Astrocyte (in vitro differentiated cells and primary cell): ENCODE results near the gene FBXO34. TPM values are rescaled to one million over a fixed set of nuclear protein-coding genes. Genes with fewer than 3 reads are reported as not detected.

Source experiments
- DNase-seq: peaks from one replicate; pipeline ENCODE4 v3.0.0-alpha.2; 2010; ENCODE audit warnings: low read depth
- FAIRE-seq: peaks from 2 replicates; lab custom pipeline; 2011; peaks lifted over from hg19 to GRCh38; lab: Jason Lieb, UNC
- H2AFZ ChIP-seq: 2 replicates; pipeline ENCODE4 v1.6.0; 2012; ENCODE audit warnings: low read depth, low read length, inconsistent platforms
- H3K27ac ChIP-seq: 2 replicates; pipeline ENCODE4 v1.5.1; 2011; ENCODE audit warnings: low read depth, low read length, inconsistent platforms
- H3K27me3 ChIP-seq: 2 replicates; pipeline ENCODE4 v1.6.0; 2011; ENCODE audit warnings: low read length, inconsistent platforms; ENCODE audit not compliant: insufficient read depth
- H3K36me3 ChIP-seq: 2 replicates; pipeline ENCODE4 v1.5.1; 2011; ENCODE audit warnings: low read length, inconsistent platforms; ENCODE audit not compliant: insufficient read depth
- H3K4me1 ChIP-seq: 2 replicates; pipeline ENCODE4 v1.5.1; 2011; ENCODE audit warnings: low read length, inconsistent platforms; ENCODE audit not compliant: insufficient read depth
- H3K4me2 ChIP-seq: 2 replicates; pipeline ENCODE4 v1.6.0; 2012; ENCODE audit warnings: low read length, inconsistent platforms
- H3K4me3 ChIP-seq: 2 replicates; pipeline ENCODE4 v1.5.1; 2011; ENCODE audit warnings: low read depth, mild to moderate bottlenecking, low read length, inconsistent platforms; ENCODE audit not compliant: insufficient read depth
- H3K79me2 ChIP-seq: 2 replicates; pipeline ENCODE4 v1.6.0; 2012; ENCODE audit warnings: mild to moderate bottlenecking, low read length, inconsistent platforms; ENCODE audit not compliant: insufficient read depth
- H3K9ac ChIP-seq: 2 replicates; pipeline ENCODE4 v1.6.0; 2012; ENCODE audit warnings: mild to moderate bottlenecking, low read length, inconsistent platforms
- H3K9me3 ChIP-seq: 2 replicates; pipeline ENCODE4 v1.5.1; 2012; ENCODE audit warnings: low read depth, mild to moderate bottlenecking, low read length, inconsistent platforms; ENCODE audit not compliant: insufficient read depth
- H4K20me1 ChIP-seq: 2 replicates; pipeline ENCODE4 v1.6.0; 2012; ENCODE audit warnings: low read length, inconsistent platforms; ENCODE audit not compliant: insufficient read depth
- H3K27ac Mint-ChIP-seq: one replicate; pipeline ENCODE4 v1.8.0; 2021; ENCODE audit warnings: mild to moderate bottlenecking, mixed read lengths; ENCODE audit not compliant: unreplicated experiment
- H3K27me3 Mint-ChIP-seq: one replicate; pipeline ENCODE4 v1.8.0; 2021; ENCODE audit warnings: low read depth, mixed read lengths; ENCODE audit not compliant: unreplicated experiment
- H3K36me3 Mint-ChIP-seq: one replicate; pipeline ENCODE4 v1.8.0; 2021; ENCODE audit warnings: low read depth, mixed read lengths; ENCODE audit not compliant: unreplicated experiment
- H3K4me1 Mint-ChIP-seq: one replicate; pipeline ENCODE4 v1.8.0; 2021; ENCODE audit warnings: low read depth, mixed read lengths; ENCODE audit not compliant: unreplicated experiment
- H3K4me3 Mint-ChIP-seq: one replicate; pipeline ENCODE4 v1.8.0; 2021; ENCODE audit warnings: mild to moderate bottlenecking, moderate library complexity, mixed read lengths; ENCODE audit not compliant: unreplicated experiment
- H3K9me3 Mint-ChIP-seq: one replicate; pipeline ENCODE4 v1.8.0; 2021; ENCODE audit warnings: mild to moderate bottlenecking, mixed read lengths; ENCODE audit not compliant: unreplicated experiment
- EZH2 ChIP-seq: IDR thresholded peaks from 2 replicates; pipeline ENCODE4 v1.6.1; 2012; ENCODE audit warnings: mild to moderate bottlenecking, low read length, inconsistent platforms; ENCODE audit not compliant: insufficient read depth
- total RNA-seq: library from RNA; stranded (reverse); gene quantifications from 2 replicates; pipeline ENCODE4 v1.2.1, GENCODE V29; 2021
- TF ChIP-seq, protein P1 (sequence below): IDR thresholded peaks from 2 replicates; pipeline ENCODE4 v1.5.1; 2011; ENCODE audit warnings: low read depth, mild to moderate bottlenecking, inconsistent platforms, low read length, moderate library complexity; ENCODE audit not compliant: insufficient read depth

Gene FBXO34
- total RNA-seq, 1 donor from 2014 or later: 23.4 TPM

DNA sequence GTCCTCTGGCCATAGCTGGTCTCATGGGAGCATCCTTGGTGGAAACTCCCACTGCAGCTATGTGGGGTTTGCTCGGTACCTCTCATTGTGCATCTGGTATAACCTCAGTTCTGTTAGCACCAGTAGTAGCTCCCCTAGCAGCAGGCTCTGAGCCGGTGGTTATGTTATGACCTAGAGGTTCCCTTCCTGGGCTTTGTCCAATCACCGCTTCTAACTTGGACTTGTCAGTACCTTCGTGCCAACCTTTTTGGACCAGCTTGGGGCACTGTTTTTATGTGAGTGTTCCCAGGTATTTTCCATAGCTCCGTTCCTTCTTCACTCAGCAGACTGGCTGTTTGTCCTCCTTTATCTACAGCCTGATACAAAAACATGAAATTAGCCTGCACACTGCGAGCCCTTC lies 84.7 kb downstream of the FBXO34 start:
- H3K4me1 Mint-ChIP-seq: no peaks in the 10 kb centered on the region
- H3K4me3 Mint-ChIP-seq: no peak overlapping the region
- Histone ChIP-seq H3K4me3 (no peak overlapping the region), H3K36me3 (peaks cover 9% of the 10 kb centered on the region), H3K9me3 (no peaks in the 10 kb centered on the region), H2AFZ (no peak overlapping the region), H3K27me3 (no peaks in the 10 kb centered on the region), H3K4me2 (no peak overlapping the region), H3K4me1 (no peaks in the 10 kb centered on the region), H4K20me1 (peaks cover 23% of the 10 kb centered on the region), H3K79me2 (no peaks in the 10 kb centered on the region), H3K9ac (no peak overlapping the region), H3K27ac (no peak overlapping the region)
- no peaks in the 10 kb centered on the region for H3K27me3 Mint-ChIP-seq
- FAIRE-seq (no peak), DNase-seq (no peak)
- H3K27ac Mint-ChIP-seq: no peak overlapping the region
- no peaks in the 10 kb centered on the region for H3K9me3 Mint-ChIP-seq
- TF ChIP-seq, protein P1, sequence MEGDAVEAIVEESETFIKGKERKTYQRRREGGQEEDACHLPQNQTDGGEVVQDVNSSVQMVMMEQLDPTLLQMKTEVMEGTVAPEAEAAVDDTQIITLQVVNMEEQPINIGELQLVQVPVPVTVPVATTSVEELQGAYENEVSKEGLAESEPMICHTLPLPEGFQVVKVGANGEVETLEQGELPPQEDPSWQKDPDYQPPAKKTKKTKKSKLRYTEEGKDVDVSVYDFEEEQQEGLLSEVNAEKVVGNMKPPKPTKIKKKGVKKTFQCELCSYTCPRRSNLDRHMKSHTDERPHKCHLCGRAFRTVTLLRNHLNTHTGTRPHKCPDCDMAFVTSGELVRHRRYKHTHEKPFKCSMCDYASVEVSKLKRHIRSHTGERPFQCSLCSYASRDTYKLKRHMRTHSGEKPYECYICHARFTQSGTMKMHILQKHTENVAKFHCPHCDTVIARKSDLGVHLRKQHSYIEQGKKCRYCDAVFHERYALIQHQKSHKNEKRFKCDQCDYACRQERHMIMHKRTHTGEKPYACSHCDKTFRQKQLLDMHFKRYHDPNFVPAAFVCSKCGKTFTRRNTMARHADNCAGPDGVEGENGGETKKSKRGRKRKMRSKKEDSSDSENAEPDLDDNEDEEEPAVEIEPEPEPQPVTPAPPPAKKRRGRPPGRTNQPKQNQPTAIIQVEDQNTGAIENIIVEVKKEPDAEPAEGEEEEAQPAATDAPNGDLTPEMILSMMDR: no peak
- TF ChIP-seq EZH2: no peak
- peaks cover 11% of the 10 kb centered on the region for H3K36me3 Mint-ChIP-seq

DNA sequence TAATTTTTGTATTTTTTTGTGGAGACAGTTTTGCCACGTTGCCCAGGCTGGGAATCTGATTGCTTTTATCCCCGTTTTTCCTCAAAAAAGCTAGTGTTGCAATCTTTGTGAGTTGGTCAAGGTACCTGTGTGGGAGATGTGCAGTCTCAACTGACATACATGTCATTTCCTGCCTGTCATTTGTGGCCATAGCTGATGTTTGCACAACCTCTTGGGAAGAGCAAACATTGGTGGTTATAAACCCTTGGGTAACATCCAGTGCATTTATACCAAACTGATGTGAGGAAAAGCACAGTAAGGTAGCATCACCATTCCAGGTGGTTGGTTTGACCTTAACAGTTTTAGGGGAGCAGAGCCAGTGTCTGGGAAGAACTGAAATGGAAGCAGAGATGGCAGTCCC lies 85.7 kb downstream of the FBXO34 start:
- H3K27ac Mint-ChIP-seq: no peak overlapping the region
- peaks cover 3% of the 10 kb centered on the region for H3K36me3 Mint-ChIP-seq

DNA sequence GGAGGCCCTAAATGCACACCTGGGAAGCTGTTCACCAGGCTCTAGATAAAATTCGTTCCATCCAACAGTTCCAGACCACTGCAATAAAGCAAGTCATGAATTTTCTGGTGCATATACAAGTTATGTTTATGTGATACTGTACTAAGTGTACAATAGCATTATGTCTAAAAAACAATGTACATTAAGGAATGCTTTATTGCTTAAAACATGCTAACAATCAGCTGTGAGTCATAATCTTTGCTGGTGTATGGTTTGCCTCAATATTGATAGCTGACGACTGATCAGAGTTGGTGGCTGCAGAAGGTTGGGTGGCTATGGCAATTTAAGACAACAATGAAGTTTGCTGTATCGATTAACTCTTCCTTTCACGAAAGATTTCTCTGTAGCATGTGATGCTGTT lies 88.1 kb downstream of the FBXO34 start:
- peaks cover 4% of the 10 kb centered on the region for H3K36me3 Mint-ChIP-seq
- no peaks in the 10 kb centered on the region for H3K27me3 Mint-ChIP-seq
- Histone ChIP-seq H3K36me3 (peaks cover 3% of the 10 kb centered on the region), H3K27me3 (no peaks in the 10 kb centered on the region), H3K9me3 (no peaks in the 10 kb centered on the region), H3K4me2 (no peak overlapping the region), H3K9ac (no peak overlapping the region), H3K79me2 (no peaks in the 10 kb centered on the region), H3K27ac (no peak overlapping the region), H2AFZ (no peak overlapping the region), H3K4me1 (no peaks in the 10 kb centered on the region), H3K4me3 (no peak overlapping the region), H4K20me1 (peaks cover 11% of the 10 kb centered on the region)
- no peaks in the 10 kb centered on the region for H3K9me3 Mint-ChIP-seq
- FAIRE-seq (no peak), DNase-seq (no peak)
- H3K27ac Mint-ChIP-seq: no peak overlapping the region
- no peak overlapping the region for H3K4me3 Mint-ChIP-seq
- TF ChIP-seq, protein P1: no peak
- no peak for TF ChIP-seq EZH2
- no peaks in the 10 kb centered on the region for H3K4me1 Mint-ChIP-seq

More for the DNA sequence above, 85.7 kb downstream of the FBXO34 start:
- Histone ChIP-seq H3K36me3 (peaks cover 6% of the 10 kb centered on the region), H3K4me2 (no peak overlapping the region), H3K9ac (no peak overlapping the region), H3K27me3 (no peaks in the 10 kb centered on the region), H3K27ac (no peak overlapping the region), H3K79me2 (no peaks in the 10 kb centered on the region), H4K20me1 (peaks cover 23% of the 10 kb centered on the region), H3K4me1 (no peaks in the 10 kb centered on the region), H3K9me3 (no peaks in the 10 kb centered on the region), H3K4me3 (no peak overlapping the region), H2AFZ (no peak overlapping the region)
- Mint-ChIP-seq H3K4me1 (no peaks in the 10 kb centered on the region), H3K27me3 (no peaks in the 10 kb centered on the region), H3K4me3 (no peak overlapping the region), H3K9me3 (no peaks in the 10 kb centered on the region)
- no peak for FAIRE-seq
- DNase-seq: no peak
- TF ChIP-seq EZH2: no peak
- TF ChIP-seq, protein P1: no peak
